CMK (cell line): ENCODE measurements around the gene DNASE1L1.

Experiments
- DNase-seq: peaks from one replicate; pipeline ENCODE4 v3.0.0-alpha.2; 2010; ENCODE audit warnings: low read depth

DNASE1L1 gene

DNA sequence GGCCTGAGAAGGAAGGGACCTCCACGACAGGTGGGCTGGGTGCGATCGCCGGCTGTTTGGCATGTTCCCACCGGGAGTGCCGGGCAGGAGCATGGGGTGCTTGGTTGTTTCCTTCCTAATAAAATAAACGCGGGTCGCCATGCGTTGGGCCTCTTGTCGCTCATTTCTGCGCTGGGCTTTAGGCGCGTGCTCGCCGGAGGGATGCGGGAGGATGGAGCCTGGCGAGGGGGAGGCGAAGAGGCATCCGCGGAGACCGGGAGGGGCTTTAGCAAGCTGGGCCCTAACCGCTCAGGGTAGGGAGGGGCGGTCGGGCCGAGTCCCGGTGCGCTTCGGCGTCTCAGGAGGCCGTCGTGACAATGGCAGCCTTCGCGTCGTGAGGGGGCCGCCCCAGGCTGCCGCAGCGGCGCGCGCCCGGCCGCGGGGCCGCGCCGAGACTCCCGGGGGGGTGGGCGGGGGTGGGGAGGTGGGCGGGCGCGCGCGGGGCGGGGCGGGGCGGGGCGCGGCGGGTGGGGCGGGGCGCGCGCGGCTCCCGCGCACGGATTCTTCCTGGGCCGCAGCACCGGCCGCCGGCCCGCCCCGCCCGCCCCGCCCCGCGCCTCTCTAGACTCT is 27.4 kb upstream of the DNASE1L1 start:
- DNase-seq = no peak

- DNase-seq = no peak
Measured at GRCh38 chrX:154435171-154435733, 26.2 kb upstream of the DNASE1L1 start.

DNA sequence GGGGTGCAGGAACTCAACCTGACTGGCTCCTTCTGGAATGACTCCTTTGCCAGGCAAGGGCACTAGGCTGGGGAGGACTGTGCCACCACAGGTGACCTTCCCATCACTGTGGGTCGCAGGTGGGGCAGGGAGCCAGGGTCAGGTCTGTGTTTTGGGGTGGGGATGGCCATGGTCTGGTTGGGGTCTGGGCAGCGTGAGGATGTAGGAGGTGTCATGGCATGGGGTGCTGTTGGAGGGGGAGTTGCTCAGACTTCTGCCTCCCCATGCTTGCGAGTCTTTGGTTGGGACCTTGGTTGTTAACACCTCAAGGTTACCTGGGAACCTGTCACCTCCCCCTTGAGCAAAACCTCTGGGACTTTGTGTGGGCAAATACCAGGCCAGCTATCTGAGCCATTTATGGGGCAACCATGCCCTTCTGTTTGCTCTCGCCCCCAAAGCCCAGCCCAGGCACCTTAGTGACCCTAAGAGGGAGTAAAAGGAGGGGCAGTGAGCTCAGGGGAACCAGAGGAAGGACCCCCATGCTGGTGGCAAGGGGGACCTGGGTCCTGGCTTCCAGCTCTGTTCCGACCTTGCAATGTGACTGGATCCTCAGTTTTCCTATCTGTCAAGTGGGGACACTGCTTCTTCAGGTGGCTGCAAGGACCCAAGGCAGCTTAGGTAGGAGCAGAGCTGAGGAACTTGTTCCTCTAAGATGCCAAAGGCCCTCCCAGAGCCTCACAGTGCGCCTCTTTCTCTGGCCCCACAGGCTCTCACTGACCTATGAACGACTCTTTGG is 25.5 kb upstream of the DNASE1L1 start:
- DNase-seq = no peak

DNA sequence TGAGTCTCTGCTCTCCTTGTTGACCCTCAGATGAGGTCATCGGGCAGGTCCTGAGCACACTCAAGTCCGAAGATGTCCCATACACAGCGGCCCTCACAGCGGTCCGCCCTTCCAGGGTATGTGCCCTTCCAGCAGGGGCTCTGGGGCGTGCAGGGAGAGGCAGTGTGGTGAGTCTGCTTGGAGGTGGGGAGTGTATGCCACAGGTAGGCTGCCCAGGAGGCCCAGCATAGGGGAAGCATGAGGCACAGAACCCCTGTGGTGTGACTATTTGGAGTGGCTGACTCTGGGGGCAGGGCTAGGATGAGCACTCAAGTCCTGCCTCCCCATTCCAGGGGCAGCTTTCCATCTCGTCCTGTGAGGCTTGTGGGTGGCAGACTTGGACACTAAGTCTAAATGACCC is 24.6 kb upstream of the DNASE1L1 start:
- DNase-seq = no peak

GRCh38 chrX:154432210-154432609 is 23.2 kb upstream of the DNASE1L1 start:
- no peak for DNase-seq

- DNase-seq = no peak
Measured at GRCh38 chrX:154431341-154431740, 22.3 kb upstream of the DNASE1L1 start.

DNA sequence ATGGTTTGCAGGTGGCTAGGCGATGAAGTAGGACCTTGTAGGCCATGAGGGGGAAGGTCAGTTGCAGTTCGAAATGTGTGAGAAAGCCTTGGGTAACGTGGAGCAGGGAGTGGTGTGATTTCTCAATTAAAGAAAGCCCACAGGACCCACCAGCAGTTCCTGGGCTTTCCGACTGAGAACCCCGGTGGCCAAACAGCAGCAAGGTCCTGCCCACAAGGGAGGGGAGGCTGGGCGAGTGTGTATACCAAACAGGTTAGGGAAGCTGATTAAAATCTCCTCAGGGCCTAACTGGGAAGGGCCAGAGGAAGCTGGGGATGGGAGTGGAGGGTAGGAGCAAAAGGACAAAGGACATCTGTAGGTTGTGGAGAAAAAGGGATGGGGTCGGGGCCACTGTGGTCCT is 21.9 kb upstream of the DNASE1L1 start:
- no peak for DNase-seq

DNA sequence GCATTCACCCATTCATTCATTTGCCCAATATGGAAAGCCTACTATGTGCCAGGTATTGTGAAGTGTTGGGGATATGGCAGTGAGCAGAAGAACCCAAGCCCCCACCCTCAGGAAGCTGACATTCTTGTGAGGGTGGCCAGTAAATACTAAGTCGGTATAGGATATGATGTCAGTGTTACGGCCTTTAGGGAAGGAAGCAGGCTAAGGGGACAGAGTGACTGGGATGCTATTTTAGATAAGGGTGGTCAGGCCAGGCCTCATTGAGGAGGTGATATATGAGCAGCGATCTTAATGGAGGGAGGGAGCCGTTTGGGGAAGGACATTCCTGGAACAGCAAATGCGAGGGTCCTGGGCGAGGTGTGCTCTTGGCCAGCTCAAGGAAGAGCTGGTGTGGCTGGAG is 21.4 kb upstream of the DNASE1L1 start:
- no peak for DNase-seq

GRCh38 chrX:154429711-154430110 is 20.7 kb upstream of the DNASE1L1 start:
- DNase-seq = no peak

- DNase-seq = no peak
Measured at GRCh38 chrX:154428176-154429171, 19.4 kb upstream of the DNASE1L1 start, which contains the start of gene ATP6AP1. Gene ATP6AP1, plus strand, starts transcription at chrX:154428677. Its CDS starts 16 bp downstream, at chrX:154428693.

GRCh38 chrX:154426916-154427770 is 18.1 kb upstream of the DNASE1L1 start:
- no peak for DNase-seq

- DNase-seq = no peak
Measured at GRCh38 chrX:154420402-154420756, 11.3 kb upstream of the DNASE1L1 start.

- DNase-seq = no peak
Measured at GRCh38 chrX:154419688-154420401, 10.8 kb upstream of the DNASE1L1 start.

- no peak for DNase-seq
Measured at GRCh38 chrX:154419189-154419588, 10.1 kb upstream of the DNASE1L1 start.

- DNase-seq = no peak
Measured at GRCh38 chrX:154417157-154417556, 8.1 kb upstream of the DNASE1L1 start.

GRCh38 chrX:154413142-154413541 is 4.1 kb upstream of the DNASE1L1 start:
- DNase-seq = no peak

GRCh38 chrX:154412468-154412867 is 3.4 kb upstream of the DNASE1L1 start:
- DNase-seq = no peak

DNA sequence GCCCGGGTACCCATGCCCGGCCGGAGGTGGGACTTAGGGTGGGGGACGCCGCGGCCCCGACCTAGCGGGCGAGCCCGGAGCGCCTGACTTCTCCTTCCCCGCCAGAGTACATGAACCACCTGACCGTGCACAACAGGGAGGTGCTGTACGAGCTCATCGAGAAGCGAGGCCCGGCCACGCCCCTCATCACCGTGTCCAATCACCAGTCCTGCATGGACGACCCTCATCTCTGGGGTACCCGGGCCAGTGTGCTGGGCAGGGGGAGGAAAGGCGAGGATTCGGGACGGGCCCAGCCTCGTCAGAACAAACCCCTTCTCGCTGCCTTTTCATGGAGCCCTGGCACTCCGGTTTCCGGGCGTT is 2.9 kb upstream of the DNASE1L1 start:
- no peak for DNase-seq

- no peak for DNase-seq
Measured at GRCh38 chrX:154408659-154409221, 314 bp downstream of the DNASE1L1 start.

DNA sequence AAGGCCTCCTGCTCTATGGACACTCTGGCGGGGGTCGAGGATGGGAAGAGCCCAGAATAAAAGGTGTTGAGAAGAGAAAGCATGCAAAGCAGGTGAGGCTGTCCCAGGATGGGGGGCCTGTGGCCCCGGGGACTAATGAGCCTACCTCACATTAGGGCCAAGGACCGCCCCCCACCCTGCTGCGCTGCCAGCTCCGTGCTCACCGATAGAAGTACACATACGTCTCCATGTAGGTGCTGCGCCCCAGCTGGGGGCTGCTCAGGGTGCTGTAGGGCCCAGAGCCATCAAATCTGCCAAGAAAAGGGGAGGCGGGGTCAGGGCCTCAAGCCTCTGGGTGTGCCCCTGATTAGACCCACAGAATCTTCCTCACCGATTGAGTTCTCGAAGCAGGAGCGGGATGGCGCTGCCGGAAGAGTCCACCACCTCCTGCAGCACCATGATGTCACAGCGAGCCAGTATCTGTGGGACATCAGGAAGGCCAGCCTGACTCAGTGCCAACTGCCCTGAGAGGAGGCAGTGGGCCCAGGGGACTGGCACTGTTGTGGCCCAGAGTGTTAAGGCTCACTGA is 4.3 kb downstream of the DNASE1L1 start:
- DNase-seq = no peak
